Measurements from ENCODE around the gene NTN3.
A peak's percentile ranks its signal among the peaks of the same experiment; 100 is the strongest.

- TF ChIP-seq CTCF (IDR thresholded peaks at IDR 0.05), result no peak
- TF ChIP-seq POLR2A (IDR thresholded peaks at IDR 0.05), result peak; percentile 46 to 68
Observed at GRCh38 chr16:2511128-2511800, 40.2 kb downstream of the NTN3 start.
